KMS-11 (cell line): ENCODE data around the gene TMEM161A.

Experiments
- H2AFZ ChIP-seq: fragments of 200-600 bp; sonication (generic); 2 replicates; pipeline ENCODE4 v1.6.1; 2016; ENCODE audit warnings: antibody characterized with exemption, mixed run types, low read depth
- H3K27ac ChIP-seq: fragments of 200-600 bp; sonication (generic); 2 replicates; pipeline ENCODE4 v1.6.1; 2016; ENCODE audit warnings: mild to moderate bottlenecking, mixed run types
- H3K27me3 ChIP-seq: fragments of 200-600 bp; sonication (generic); 2 replicates; pipeline ENCODE4 v1.6.1; 2017; ENCODE audit warnings: mild to moderate bottlenecking, low read depth, mixed run types, moderate library complexity; ENCODE audit not compliant: insufficient read depth
- H3K36me3 ChIP-seq: fragments of 200-600 bp; sonication (generic); 2 replicates; pipeline ENCODE4 v1.6.1; 2017; ENCODE audit warnings: mild to moderate bottlenecking, mixed run types; ENCODE audit not compliant: insufficient read depth
- H3K4me1 ChIP-seq: fragments of 200-600 bp; sonication (generic); 2 replicates; pipeline ENCODE4 v1.6.1; 2016; ENCODE audit warnings: mild to moderate bottlenecking, low read depth, mixed run types; ENCODE audit not compliant: poor library complexity, severe bottlenecking
- H3K4me2 ChIP-seq: fragments of 200-600 bp; sonication (generic); 2 replicates; pipeline ENCODE4 v1.7.0; 2016; ENCODE audit warnings: mild to moderate bottlenecking, mixed run types
- H3K4me3 ChIP-seq: fragments of 200-600 bp; sonication (generic); IDR thresholded peaks from 2 replicates; pipeline ENCODE4 v1.6.1; 2017; ENCODE audit warnings: low read depth, low read length, mixed read lengths; ENCODE audit not compliant: insufficient read depth
- H3K79me2 ChIP-seq: fragments of 200-600 bp; sonication (generic); 2 replicates; pipeline ENCODE4 v1.6.1; 2016; ENCODE audit warnings: low read depth, mixed run types; ENCODE audit not compliant: insufficient read depth
- H3K9ac ChIP-seq: fragments of 200-600 bp; sonication (generic); 2 replicates; pipeline ENCODE4 v1.6.1; 2016; ENCODE audit warnings: mild to moderate bottlenecking, mixed run types
- H4K20me1 ChIP-seq: fragments of 200-600 bp; sonication (generic); 2 replicates; pipeline ENCODE4 v1.6.1; 2016; ENCODE audit warnings: mild to moderate bottlenecking, mixed run types; ENCODE audit not compliant: insufficient read depth
- CTCF ChIP-seq: fragments of 200-600 bp; sonication (generic); conservative IDR thresholded peaks from 2 replicates; pipeline ENCODE4 v1.6.1; 2017; ENCODE audit warnings: low read depth, mild to moderate bottlenecking, antibody characterized with exemption, low read length, moderate library complexity, mixed read lengths

Gene TMEM161A

GRCh38 chr19:19132912-19133311 lies 5.4 kb downstream of the TMEM161A start:
- Histone ChIP-seq H3K4me1 (no peaks in the 10 kb centered on the region), H3K36me3 (no peaks in the 10 kb centered on the region), H3K9ac (no peak overlapping the region), H3K79me2 (peaks cover 11% of the 10 kb centered on the region; the same call in 1 of the 2 replicates), H3K4me3 (no peak overlapping the region), H3K27me3 (no peaks in the 10 kb centered on the region), H4K20me1 (no peaks in the 10 kb centered on the region), H2AFZ (no peak overlapping the region), H3K4me2 (no peak overlapping the region), H3K27ac (no peak overlapping the region)
- TF ChIP-seq CTCF, result no peak

GRCh38 chr19:19131989-19132388 lies 6.3 kb downstream of the TMEM161A start:
- TF ChIP-seq CTCF, result no peak
- Histone ChIP-seq H2AFZ (no peak overlapping the region), H3K4me1 (no peaks in the 10 kb centered on the region), H3K27ac (no peak overlapping the region), H3K27me3 (no peaks in the 10 kb centered on the region), H4K20me1 (no peaks in the 10 kb centered on the region), H3K4me2 (no peak overlapping the region), H3K4me3 (no peak overlapping the region), H3K9ac (no peak overlapping the region), H3K36me3 (no peaks in the 10 kb centered on the region), H3K79me2 (0 out of 2 replicates have a peak, but pooled peaks cover 2% of the 10 kb centered on the region)

- H3K79me2 ChIP-seq, result no peaks in the 10 kb centered on the region
- no peak for TF ChIP-seq CTCF
- H3K4me3 ChIP-seq, result no peak overlapping the region
- H3K4me2 ChIP-seq, result no peak overlapping the region
- no peak overlapping the region for H2AFZ ChIP-seq
- no peak overlapping the region for H3K9ac ChIP-seq
- no peak overlapping the region for H3K27ac ChIP-seq
- H4K20me1 ChIP-seq, result no peaks in the 10 kb centered on the region
- no peaks in the 10 kb centered on the region for H3K27me3 ChIP-seq
- no peaks in the 10 kb centered on the region for H3K4me1 ChIP-seq
- no peaks in the 10 kb centered on the region for H3K36me3 ChIP-seq
These were observed 12.2 kb downstream of the TMEM161A start for GRCh38 chr19:19126102-19126501.

- Histone ChIP-seq H3K9ac (no peak overlapping the region), H3K4me3 (no peak overlapping the region), H4K20me1 (no peaks in the 10 kb centered on the region), H3K36me3 (no peaks in the 10 kb centered on the region), H3K79me2 (no peaks in the 10 kb centered on the region), H2AFZ (no peak overlapping the region), H3K4me2 (no peak overlapping the region), H3K27me3 (no peaks in the 10 kb centered on the region), H3K4me1 (no peaks in the 10 kb centered on the region), H3K27ac (no peak overlapping the region)
- no peak for TF ChIP-seq CTCF
These were observed 14.9 kb downstream of the TMEM161A start for GRCh38 chr19:19123386-19123785.
